Fibroblast of pulmonary artery (primary cell): Measurements from ENCODE around the gene ZW10.

Source experiments
- DNase-seq: peaks from one replicate; pipeline ENCODE4 v3.0.0-alpha.2; 2010; ENCODE audit warnings: low read depth
- H3K4me3 ChIP-seq: replicated peaks from 2 replicates; pipeline ENCODE4 v1.5.1; 2011; ENCODE audit warnings: low read depth, mild to moderate bottlenecking, control low read depth, low read length, moderate library complexity
- TF ChIP-seq, protein P1 (sequence below): IDR thresholded peaks from 2 replicates; pipeline ENCODE4 v1.5.1; 2011; ENCODE audit warnings: mild to moderate bottlenecking, control low read depth, low read length, inconsistent platforms; ENCODE audit errors: missing control alignments

Gene ZW10

DNA sequence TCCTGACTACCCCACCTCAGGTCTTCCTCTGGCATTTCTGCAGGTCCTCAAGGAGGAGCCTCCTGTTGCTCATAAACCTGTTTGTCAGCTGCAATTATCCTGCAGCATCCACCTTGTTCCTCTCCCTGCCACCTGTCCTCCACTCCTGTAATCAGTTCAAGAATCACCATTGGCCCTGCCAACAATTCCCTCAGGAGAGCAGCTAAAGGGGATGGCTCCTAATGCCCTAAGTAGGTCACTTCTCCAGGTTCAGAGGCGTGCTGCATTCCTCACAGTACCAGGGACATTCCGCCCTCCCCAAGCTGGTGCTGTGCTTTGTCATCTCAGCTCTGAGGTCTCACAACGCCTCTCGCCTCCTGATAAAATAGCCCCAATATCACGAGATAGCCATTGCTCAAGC lies 8.2 kb upstream of the ZW10 start:
- DNase-seq: no peak
- TF ChIP-seq, protein P1, sequence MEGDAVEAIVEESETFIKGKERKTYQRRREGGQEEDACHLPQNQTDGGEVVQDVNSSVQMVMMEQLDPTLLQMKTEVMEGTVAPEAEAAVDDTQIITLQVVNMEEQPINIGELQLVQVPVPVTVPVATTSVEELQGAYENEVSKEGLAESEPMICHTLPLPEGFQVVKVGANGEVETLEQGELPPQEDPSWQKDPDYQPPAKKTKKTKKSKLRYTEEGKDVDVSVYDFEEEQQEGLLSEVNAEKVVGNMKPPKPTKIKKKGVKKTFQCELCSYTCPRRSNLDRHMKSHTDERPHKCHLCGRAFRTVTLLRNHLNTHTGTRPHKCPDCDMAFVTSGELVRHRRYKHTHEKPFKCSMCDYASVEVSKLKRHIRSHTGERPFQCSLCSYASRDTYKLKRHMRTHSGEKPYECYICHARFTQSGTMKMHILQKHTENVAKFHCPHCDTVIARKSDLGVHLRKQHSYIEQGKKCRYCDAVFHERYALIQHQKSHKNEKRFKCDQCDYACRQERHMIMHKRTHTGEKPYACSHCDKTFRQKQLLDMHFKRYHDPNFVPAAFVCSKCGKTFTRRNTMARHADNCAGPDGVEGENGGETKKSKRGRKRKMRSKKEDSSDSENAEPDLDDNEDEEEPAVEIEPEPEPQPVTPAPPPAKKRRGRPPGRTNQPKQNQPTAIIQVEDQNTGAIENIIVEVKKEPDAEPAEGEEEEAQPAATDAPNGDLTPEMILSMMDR: no peak
- no peak overlapping the region for H3K4me3 ChIP-seq

DNA sequence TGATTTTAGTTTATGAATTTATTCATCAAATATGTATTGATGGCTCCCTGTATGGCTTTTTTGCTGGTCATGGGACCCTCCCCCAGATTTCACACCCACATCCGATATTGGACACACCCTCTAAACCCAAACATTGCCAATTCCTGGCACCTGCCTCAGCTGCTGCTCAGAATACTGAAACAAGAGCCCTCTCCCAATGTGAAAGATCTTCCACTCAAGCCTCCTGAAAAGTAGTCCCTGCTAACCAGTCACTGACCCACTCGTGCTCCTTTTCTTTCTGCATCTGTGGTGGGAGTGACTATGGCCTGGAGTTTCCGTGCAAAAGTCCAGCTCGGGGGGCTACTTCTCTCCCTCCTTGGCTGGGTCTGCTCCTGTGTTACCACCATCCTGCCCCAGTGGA lies 6.0 kb upstream of the ZW10 start, which contains the start of gene CLDN25:
Gene CLDN25, plus strand, starts transcription at position 301 of the 400 bp plus-strand sequence. Its CDS starts 0 bp downstream, at position 301.
- H3K4me3 ChIP-seq: no peak within 1 kb of the TSS
- TF ChIP-seq, protein P1: no peak
- DNase-seq: no peak

DNA sequence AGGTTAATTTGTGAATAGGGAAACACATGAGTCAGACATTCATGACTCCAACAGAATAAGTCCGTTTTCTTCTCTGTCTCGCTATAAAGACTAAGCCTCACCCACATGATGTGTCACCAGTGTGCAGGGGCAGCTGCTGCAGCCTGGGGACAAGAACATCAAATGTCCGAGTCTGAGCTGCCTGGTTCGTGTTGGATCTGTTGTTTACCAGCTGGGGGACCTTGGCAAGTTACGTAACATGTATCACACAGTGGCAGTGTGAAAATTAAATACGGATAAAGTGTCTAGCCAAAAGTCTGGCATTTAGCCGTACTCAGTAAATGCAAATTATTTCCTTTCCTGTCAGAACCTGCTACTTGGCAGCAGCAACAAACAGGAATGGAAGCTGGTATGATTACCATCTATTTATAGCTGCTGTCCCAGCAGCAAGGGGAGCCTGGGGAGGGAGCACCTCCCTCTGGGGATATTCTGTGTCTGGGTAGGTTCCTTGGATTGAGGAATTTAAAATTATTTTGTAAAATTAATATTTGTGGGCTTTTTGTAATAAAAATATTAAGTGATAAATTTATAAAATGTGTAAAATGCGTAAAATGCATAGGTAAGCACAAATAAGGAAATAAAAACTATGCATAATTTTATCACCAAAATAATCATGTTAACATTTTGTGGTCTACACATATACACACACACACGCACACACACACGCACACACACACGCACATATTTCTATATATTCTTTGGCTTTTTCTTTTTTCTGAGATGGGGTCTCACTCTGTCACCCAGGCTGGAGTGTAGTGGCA lies 4.8 kb upstream of the ZW10 start:
- no peak overlapping the region for H3K4me3 ChIP-seq
- TF ChIP-seq, protein P1: no peak
- peak; percentile 13 for DNase-seq

DNA sequence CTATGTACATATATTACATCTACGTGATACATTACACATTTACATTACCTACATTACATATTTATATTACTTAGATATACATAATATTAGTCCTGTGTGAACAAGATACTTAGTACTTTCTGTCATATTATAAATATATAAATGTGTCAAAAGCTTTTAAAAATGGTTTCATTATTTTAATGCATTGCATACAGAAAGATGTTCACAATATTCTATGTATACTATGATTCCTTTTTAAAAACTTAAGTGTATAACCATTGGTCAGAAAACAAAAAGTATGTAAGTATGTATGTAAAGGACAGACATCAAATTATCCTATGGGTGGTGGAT lies 647 bp upstream of the ZW10 start:
- no peak for DNase-seq
- peak overlapping the region; percentile 97 for H3K4me3 ChIP-seq
- TF ChIP-seq, protein P1: no peak

DNA sequence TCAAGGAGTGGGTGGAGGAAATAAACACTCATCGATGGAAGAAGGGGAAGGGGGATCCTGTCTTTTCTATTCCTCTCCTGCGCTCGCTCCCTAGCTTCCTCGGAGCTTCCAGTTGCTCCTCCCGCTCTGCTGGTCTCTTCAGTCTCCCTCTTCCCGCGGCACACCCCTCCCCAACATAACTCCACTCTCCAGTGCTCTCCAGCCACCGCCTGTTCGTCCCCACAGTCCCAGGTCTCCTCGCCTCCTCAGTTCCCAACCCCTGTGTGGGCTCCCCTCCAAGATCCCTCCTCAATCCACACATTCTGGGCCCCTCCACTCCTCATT lies 438 bp downstream of the ZW10 start:
- peak; percentile 29 for DNase-seq
- H3K4me3 ChIP-seq: peak overlapping the region; percentile 97
- TF ChIP-seq, protein P1: no peak

DNA sequence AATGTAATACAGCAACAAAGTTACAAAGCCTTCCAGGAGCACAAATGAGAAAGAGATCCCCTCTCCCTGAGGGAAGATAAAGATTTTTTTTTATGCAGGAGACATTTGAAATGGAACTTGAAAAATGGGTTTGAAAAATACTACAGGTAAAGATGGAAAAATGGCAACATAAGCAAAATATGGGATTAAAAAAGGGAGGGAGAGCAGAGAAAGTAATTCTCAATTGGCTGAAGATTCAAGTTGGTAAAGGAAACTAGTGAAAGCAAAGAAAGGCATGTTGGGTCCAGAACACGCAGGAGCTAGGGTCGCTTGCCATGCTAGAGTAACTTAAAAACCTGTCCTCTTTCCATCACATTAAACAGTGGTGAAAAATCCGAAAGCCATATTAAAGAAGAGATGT lies 1.5 kb downstream of the ZW10 start:
- no peak for DNase-seq
- TF ChIP-seq, protein P1: no peak
- H3K4me3 ChIP-seq: peak overlapping the region; percentile 97
